Loucy (cell line): ENCODE measurements around the gene MXD4.
A peak's percentile ranks its signal among the peaks of the same experiment; 100 is the strongest.

Experiments used
- H2AFZ ChIP-seq: fragments of 200-600 bp; sonication (generic); 2 replicates; pipeline ENCODE4 v1.6.0; 2016; ENCODE audit warnings: antibody characterized with exemption, mild to moderate bottlenecking, low read length, moderate library complexity
- H3F3A ChIP-seq: fragments of 200-600 bp; 2 replicates; pipeline ENCODE4 v1.6.0; 2016; ENCODE audit warnings: antibody characterized with exemption, low read depth, mild to moderate bottlenecking
- H3K27me3 ChIP-seq: fragments of 200-600 bp; sonication (generic); 2 replicates; pipeline ENCODE4 v1.6.1; 2014; ENCODE audit warnings: low read length, mild to moderate bottlenecking; ENCODE audit not compliant: insufficient read depth, poor library complexity, severe bottlenecking
- H3K36me3 ChIP-seq: fragments of 200-600 bp; sonication (generic); 2 replicates; pipeline ENCODE4 v1.6.1; 2016; ENCODE audit warnings: low read length; ENCODE audit not compliant: insufficient read depth
- H3K4me1 ChIP-seq: fragments of 200-600 bp; sonication (generic); 2 replicates; pipeline ENCODE4 v1.5.1; 2014; ENCODE audit warnings: low read length, mild to moderate bottlenecking; ENCODE audit not compliant: insufficient read depth, poor library complexity, severe bottlenecking
- H3K4me2 ChIP-seq: fragments of 200-600 bp; sonication (generic); 2 replicates; pipeline ENCODE4 v1.6.0; 2014; ENCODE audit warnings: antibody characterized with exemption, low read length, low read depth, mild to moderate bottlenecking; ENCODE audit not compliant: poor library complexity, severe bottlenecking
- H3K4me3 ChIP-seq: fragments of 200-600 bp; sonication (generic); 2 replicates; pipeline ENCODE4 v1.5.1; 2014; ENCODE audit warnings: low read length, mild to moderate bottlenecking, mixed read lengths; ENCODE audit not compliant: poor library complexity, severe bottlenecking
- H3K79me2 ChIP-seq: fragments of 200-600 bp; sonication (generic); 2 replicates; pipeline ENCODE4 v1.6.1; 2014; ENCODE audit warnings: low read length; ENCODE audit not compliant: insufficient read depth
- H3K9ac ChIP-seq: fragments of 200-600 bp; sonication (generic); 2 replicates; pipeline ENCODE4 v1.6.0; 2014; ENCODE audit warnings: mild to moderate bottlenecking, low read depth, low read length, moderate library complexity; ENCODE audit not compliant: poor library complexity, severe bottlenecking
- H3K9me2 ChIP-seq: fragments of 200-600 bp; sonication (generic); replicated peaks from 2 replicates; pipeline ENCODE4 v1.6.1; 2016; ENCODE audit warnings: low read depth, low read length, mixed read lengths
- H3K9me3 ChIP-seq: fragments of 200-600 bp; sonication (generic); 2 replicates; pipeline ENCODE4 v1.6.1; 2014; ENCODE audit warnings: mild to moderate bottlenecking, antibody characterized with exemption, low read length, low read depth; ENCODE audit not compliant: insufficient read depth
- H4K20me1 ChIP-seq: fragments of 200-600 bp; sonication (generic); 2 replicates; pipeline ENCODE4 v1.6.0; 2014; ENCODE audit warnings: antibody characterized with exemption, low read length, mild to moderate bottlenecking; ENCODE audit not compliant: insufficient read depth, poor library complexity, severe bottlenecking
- EZH2phosphoT487 ChIP-seq: fragments of 200-600 bp; IDR thresholded peaks from 2 replicates; pipeline ENCODE4 v1.6.1; 2018; ENCODE audit warnings: antibody characterized with exemption, mild to moderate bottlenecking, moderate library complexity, borderline replicate concordance
- TF ChIP-seq, protein P1 (sequence below): fragments of 200-600 bp; sonication (generic); conservative IDR thresholded peaks from 2 replicates; pipeline ENCODE4 v1.5.1; 2014; ENCODE audit warnings: mild to moderate bottlenecking, antibody characterized with exemption, low read length

Gene MXD4

DNA sequence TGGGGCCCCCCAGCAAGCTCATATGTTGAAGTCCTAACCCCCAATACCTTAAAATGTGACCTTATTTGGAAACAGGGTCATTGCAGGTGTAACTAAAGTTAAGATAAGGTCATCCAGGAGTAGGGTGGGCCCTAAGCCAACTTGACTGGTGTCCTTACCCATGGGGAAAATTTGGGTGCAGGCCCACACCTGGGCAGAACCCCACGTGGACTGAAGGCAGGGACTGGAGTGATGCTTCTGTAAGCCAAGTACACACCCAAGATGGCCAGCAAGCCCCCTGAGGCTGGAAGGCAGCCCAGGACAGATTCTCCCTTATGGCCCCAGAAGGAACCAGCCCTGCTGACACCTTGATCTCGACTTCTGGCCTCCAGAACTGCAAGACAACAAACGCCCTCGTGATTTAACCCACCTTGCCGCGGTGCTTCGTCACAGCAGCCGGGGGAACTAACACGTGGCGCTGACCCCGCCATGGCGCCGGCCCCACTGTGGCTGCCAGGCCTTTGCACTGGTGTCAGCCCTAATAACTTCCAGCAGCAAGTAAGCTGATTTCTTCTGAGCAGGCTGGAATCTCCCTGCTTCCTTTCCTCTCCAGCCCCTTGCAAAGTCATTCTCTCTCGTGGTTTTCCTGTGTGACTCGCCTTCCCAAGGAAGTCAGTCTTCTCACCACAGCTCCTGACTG lies 23.2 kb upstream of the MXD4 start:
- Histone ChIP-seq H3K36me3 (no peaks in the 10 kb centered on the region), H3K27me3 (no peaks in the 10 kb centered on the region)

DNA sequence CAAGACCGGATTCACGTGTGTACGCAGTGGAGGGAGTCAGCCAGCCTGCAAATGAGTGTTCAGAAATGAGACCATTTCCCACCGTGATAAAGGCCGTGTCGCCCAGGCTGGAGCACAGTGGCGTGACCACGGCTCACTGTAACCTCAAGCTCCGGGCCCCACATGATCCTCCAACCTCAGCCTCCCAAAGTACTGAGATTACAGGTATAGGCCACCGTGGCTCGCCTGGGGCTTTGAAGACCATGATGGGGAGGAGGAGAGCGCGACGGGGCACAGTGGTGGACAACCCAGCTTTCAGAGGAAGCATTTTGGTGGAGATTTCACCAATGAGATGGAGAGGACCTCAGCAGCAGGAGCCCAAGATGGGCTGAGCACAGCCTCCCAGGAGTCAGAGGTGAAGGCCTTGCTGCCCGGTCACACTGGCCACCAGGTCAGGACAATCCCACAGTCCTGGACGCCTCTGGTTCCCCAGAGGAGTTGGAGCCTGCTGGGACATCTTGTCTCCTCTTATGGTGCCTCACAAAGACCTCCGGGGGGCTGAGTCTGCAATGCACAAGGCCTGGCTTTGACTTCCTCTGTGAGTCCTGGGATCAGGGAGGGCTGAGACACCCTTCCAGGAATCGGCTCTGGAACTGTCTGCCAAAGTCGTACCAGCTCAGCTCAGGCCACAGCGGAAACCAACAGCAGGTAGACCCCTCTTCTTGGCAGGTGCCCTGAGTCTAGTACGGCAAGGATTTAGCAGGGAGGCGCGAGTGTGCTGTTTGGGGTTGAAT lies 22.4 kb upstream of the MXD4 start:
- no peaks in the 10 kb centered on the region for H3K79me2 ChIP-seq
- no peaks in the 10 kb centered on the region for H3K27me3 ChIP-seq
- peak overlapping the region; percentile 46 for H3K9ac ChIP-seq
- no peaks in the 10 kb centered on the region for H3K36me3 ChIP-seq
- no peaks in the 10 kb centered on the region for H4K20me1 ChIP-seq
- H3F3A ChIP-seq: peaks cover 12% of the 10 kb centered on the region
- H3K9me2 ChIP-seq: no peaks in the 10 kb centered on the region
- no peak for TF ChIP-seq EZH2phosphoT487
- TF ChIP-seq, protein P1, sequence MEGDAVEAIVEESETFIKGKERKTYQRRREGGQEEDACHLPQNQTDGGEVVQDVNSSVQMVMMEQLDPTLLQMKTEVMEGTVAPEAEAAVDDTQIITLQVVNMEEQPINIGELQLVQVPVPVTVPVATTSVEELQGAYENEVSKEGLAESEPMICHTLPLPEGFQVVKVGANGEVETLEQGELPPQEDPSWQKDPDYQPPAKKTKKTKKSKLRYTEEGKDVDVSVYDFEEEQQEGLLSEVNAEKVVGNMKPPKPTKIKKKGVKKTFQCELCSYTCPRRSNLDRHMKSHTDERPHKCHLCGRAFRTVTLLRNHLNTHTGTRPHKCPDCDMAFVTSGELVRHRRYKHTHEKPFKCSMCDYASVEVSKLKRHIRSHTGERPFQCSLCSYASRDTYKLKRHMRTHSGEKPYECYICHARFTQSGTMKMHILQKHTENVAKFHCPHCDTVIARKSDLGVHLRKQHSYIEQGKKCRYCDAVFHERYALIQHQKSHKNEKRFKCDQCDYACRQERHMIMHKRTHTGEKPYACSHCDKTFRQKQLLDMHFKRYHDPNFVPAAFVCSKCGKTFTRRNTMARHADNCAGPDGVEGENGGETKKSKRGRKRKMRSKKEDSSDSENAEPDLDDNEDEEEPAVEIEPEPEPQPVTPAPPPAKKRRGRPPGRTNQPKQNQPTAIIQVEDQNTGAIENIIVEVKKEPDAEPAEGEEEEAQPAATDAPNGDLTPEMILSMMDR: no peak
- no peak overlapping the region for H3K4me2 ChIP-seq
- H3K4me1 ChIP-seq: peaks cover 59% of the 10 kb centered on the region
- no peaks in the 10 kb centered on the region for H3K9me3 ChIP-seq
- H3K4me3 ChIP-seq: no peak overlapping the region
- no peak overlapping the region for H2AFZ ChIP-seq

More for the DNA sequence above, 23.2 kb upstream of the MXD4 start:
- H3K4me3 ChIP-seq: peak overlapping the region; percentile 21
- peak overlapping the region; percentile 46 for H3K9ac ChIP-seq
- H4K20me1 ChIP-seq: no peaks in the 10 kb centered on the region
- peak overlapping the region; percentile 45 for H3K4me2 ChIP-seq
- no peaks in the 10 kb centered on the region for H3K9me3 ChIP-seq
- H3F3A ChIP-seq: peaks cover 12% of the 10 kb centered on the region
- TF ChIP-seq, protein P1: no peak
- H2AFZ ChIP-seq: no peak overlapping the region
- H3K79me2 ChIP-seq: no peaks in the 10 kb centered on the region
- peaks cover 66% of the 10 kb centered on the region for H3K4me1 ChIP-seq
- H3K9me2 ChIP-seq: no peaks in the 10 kb centered on the region

DNA sequence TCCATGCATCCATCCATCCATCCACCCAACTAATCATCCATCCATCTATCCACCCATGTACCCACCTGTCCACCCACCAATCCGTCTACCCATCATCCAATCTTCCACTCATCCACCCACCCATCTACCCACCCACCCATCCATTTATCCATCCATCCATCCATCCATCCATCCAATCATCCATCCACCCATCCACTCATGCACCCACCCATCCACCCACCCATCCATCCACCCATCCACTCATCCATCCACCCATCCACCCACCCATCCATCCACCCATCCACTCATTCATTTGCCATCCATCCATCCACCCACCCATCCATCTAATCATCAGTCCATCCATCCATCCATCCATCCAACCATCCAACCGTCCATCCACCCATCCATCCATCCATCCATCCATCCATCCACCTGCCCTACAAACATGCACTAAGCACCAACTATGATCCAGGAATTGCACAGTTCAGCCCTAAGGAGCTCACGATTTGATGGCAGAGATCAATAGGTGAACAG lies 21.3 kb upstream of the MXD4 start:
- H3K4me1 ChIP-seq: peaks cover 59% of the 10 kb centered on the region
- H3K27me3 ChIP-seq: no peaks in the 10 kb centered on the region
- H3K4me3 ChIP-seq: no peak overlapping the region
- H4K20me1 ChIP-seq: no peaks in the 10 kb centered on the region
- no peak overlapping the region for H3K4me2 ChIP-seq
- H3K9me2 ChIP-seq: no peaks in the 10 kb centered on the region
- no peaks in the 10 kb centered on the region for H3K9me3 ChIP-seq
- H3F3A ChIP-seq: peaks cover 12% of the 10 kb centered on the region
- no peak overlapping the region for H2AFZ ChIP-seq
- H3K9ac ChIP-seq: peak overlapping the region; percentile 80
- no peaks in the 10 kb centered on the region for H3K79me2 ChIP-seq
- TF ChIP-seq, protein P1: no peak
- TF ChIP-seq EZH2phosphoT487: no peak
- H3K36me3 ChIP-seq: no peaks in the 10 kb centered on the region
